ENCODE results near the gene AIFM2.
"Not testable (repeated sequence)": the region's sequence is repeated elsewhere in the genome, so short reads cannot be mapped to it uniquely, and the experiment has no call there.

The AIFM2 gene

DNA sequence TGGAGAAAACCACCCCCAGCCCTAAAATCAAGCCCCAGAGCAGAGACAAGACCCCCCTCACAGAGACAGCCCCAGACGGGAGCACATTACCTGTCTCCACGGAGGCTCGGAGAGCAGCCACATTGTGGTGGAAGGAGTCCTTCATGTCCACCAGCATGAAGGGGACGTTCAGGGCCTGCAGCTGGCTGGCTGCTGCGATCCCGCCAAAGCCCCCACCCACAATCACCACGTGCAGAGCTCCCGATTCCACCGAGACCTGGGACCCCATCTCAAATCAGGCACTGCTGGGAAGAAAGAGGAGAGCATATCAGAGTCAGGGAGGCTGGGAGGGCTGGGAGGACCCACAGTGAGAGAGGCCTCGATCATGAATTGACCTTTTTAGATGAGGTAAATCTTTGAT is 8.8 kb downstream of the AIFM2 start:
- DNase-seq (ENCODE audit: low read depth): no peak
- TF ChIP-seq, protein P1, sequence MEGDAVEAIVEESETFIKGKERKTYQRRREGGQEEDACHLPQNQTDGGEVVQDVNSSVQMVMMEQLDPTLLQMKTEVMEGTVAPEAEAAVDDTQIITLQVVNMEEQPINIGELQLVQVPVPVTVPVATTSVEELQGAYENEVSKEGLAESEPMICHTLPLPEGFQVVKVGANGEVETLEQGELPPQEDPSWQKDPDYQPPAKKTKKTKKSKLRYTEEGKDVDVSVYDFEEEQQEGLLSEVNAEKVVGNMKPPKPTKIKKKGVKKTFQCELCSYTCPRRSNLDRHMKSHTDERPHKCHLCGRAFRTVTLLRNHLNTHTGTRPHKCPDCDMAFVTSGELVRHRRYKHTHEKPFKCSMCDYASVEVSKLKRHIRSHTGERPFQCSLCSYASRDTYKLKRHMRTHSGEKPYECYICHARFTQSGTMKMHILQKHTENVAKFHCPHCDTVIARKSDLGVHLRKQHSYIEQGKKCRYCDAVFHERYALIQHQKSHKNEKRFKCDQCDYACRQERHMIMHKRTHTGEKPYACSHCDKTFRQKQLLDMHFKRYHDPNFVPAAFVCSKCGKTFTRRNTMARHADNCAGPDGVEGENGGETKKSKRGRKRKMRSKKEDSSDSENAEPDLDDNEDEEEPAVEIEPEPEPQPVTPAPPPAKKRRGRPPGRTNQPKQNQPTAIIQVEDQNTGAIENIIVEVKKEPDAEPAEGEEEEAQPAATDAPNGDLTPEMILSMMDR (conservative IDR thresholded peaks at IDR 0.05; ENCODE audit: control insufficient read depth, insufficient read depth, low read depth, low read length): no peak
- no peak overlapping the region for H3K4me3 ChIP-seq (ENCODE audit: control insufficient read depth, low read depth, low read length)

DNA sequence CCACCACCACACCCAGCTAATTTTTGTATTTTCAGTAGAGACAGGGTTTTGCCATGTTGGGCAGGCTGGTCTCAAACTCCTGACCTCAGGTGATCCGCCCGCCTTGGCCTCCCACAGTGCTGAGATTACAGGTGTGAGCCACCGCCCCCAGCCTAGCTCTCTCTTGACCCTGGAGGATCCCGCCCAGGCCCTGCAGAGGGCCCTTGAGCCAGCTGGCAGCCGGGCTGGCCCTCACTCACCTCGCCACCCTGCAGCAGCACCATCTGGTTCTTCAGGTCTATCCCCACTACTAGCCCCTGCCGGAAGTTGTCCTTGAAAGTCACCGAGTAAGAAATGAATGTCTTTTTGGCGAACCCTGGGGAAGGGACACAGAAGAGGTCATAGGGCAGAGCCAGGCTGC is 9.5 kb downstream of the AIFM2 start:
- H3K4me3 ChIP-seq (ENCODE audit: control insufficient read depth, low read depth, low read length); DNase-seq (ENCODE audit: low read depth): not testable (repeated sequence)

DNA sequence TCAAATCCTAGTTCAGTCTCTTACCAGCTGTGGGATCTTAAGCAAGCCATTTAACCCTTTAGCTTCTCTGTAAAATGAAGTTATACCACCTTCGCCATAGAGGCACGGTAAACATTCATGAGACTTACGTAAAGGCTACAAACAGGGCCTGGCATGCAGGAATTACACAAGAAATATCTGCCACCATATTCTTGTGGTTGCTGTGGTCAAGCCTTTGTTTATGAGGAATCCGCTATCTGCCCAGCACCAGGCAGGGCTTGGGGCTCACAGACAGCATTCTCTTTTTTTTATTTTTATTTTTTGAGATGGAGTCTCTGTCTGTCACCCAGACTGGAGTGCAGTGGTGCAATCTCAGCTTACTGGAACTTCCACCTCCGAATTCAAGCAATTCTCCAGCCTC is 9.9 kb downstream of the AIFM2 start:
- H3K4me3 ChIP-seq (ENCODE audit: control insufficient read depth, low read depth, low read length): no peak overlapping the region
- no peak for DNase-seq (ENCODE audit: low read depth)
- TF ChIP-seq, protein P1 (conservative IDR thresholded peaks at IDR 0.05; ENCODE audit: control insufficient read depth, insufficient read depth, low read depth, low read length): no peak

DNA sequence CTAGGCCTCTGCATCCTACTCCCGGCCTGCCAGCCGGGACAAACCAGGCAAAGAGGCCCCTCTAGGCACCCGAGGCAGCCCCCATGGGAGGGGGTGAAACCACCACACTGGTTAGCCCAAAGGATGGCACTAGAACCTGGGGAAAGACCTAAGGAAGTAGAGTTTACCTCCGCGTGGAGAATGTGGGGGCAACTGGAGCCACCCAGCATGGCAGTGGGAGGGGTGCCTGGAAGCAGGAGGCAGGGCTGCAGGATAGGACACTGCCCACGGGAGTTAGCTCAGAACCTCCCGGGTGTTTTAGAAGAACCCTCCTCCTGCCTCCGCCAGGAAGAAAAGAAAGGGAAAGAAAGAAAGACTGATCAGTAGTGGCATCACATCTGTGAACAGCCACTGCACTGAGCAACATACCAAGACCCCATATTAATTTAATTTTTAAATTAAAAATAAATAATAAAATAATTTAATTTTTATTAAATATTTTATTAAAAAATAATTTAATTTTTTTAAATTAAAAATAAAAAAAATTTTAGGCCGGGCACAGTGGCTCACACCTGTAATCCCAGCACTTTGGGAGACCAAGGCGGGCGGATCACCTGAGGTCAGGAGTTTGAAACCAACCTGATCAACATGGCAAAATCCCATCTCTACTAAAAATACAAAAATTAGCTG is 11.2 kb downstream of the AIFM2 start:
- no peak overlapping the region for H3K4me3 ChIP-seq (ENCODE audit: control insufficient read depth, low read depth, low read length)
- no peak for DNase-seq (ENCODE audit: low read depth)
- TF ChIP-seq, protein P1 (conservative IDR thresholded peaks at IDR 0.05; ENCODE audit: control insufficient read depth, insufficient read depth, low read depth, low read length): no peak

DNA sequence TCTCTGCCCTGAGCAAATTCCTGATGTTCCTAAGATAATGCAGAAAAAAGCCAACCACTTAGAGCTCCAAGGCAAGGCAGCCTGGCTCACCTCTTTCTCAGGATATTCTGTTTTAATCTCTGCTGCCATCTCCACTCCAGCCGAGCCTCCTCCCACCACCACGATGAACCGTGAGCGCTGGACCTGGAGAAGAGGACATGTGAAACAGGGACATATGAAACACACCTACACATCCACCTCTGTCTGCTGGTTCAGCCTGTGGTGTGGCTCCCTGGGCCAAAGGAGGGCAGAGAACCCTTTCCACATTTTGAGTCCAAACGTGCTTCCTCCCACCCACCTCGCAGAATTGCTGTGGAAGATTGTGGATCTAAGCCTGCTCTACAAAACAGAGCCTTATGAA is 12.2 kb downstream of the AIFM2 start:
- TF ChIP-seq, protein P1 (conservative IDR thresholded peaks at IDR 0.05; ENCODE audit: control insufficient read depth, insufficient read depth, low read depth, low read length): no peak
- no peak for DNase-seq (ENCODE audit: low read depth)
- no peak overlapping the region for H3K4me3 ChIP-seq (ENCODE audit: control insufficient read depth, low read depth, low read length)

DNA sequence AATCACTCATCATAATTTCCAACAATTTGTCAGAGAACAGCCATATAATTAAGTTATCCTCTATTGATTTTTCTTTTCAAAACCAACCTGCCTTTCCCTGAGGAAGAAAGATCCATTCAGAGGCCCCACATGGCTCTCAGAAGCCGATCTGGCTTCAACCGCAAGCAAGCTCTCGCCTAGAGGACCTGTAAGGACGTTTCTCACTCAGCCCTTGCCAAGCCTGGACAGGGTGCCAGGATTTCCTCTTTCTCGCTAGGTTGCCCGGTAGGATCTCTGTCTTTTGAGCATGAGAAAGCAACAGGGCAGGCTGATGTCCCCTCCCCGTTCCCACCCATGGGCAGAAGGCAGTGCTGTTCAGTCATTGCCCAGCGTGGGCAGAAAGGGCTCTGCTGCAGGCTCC is 13.0 kb downstream of the AIFM2 start:
- DNase-seq (ENCODE audit: low read depth): no peak
- TF ChIP-seq, protein P1 (conservative IDR thresholded peaks at IDR 0.05; ENCODE audit: control insufficient read depth, insufficient read depth, low read depth, low read length): no peak
- no peak overlapping the region for H3K4me3 ChIP-seq (ENCODE audit: control insufficient read depth, low read depth, low read length)

DNA sequence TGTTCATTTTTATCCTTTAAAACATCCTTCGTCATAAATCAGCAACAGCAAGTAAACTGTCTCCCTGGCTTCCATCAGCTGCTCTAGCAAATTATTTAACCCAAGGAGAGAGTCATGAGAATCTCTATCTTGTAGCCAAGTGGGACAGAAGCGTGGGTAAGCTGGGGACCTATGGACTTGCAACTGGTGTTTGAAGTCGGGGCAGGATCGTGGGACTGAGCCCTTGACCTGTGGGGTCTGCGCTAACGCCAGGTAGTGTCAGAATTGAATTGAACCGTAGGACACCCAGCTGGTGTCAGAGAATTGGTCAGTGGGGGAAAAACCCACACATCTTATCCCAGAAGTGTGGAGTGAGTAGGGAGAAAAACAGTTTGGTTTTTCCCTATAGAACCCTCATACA is 13.4 kb downstream of the AIFM2 start:
- DNase-seq (ENCODE audit: low read depth): no peak
- H3K4me3 ChIP-seq (ENCODE audit: control insufficient read depth, low read depth, low read length): no peak overlapping the region
- TF ChIP-seq, protein P1 (conservative IDR thresholded peaks at IDR 0.05; ENCODE audit: control insufficient read depth, insufficient read depth, low read depth, low read length): no peak

Measured in fibroblast of mammary gland (primary cell).